ENCODE measurements around the gene NAT9.

NAT9 gene

DNA sequence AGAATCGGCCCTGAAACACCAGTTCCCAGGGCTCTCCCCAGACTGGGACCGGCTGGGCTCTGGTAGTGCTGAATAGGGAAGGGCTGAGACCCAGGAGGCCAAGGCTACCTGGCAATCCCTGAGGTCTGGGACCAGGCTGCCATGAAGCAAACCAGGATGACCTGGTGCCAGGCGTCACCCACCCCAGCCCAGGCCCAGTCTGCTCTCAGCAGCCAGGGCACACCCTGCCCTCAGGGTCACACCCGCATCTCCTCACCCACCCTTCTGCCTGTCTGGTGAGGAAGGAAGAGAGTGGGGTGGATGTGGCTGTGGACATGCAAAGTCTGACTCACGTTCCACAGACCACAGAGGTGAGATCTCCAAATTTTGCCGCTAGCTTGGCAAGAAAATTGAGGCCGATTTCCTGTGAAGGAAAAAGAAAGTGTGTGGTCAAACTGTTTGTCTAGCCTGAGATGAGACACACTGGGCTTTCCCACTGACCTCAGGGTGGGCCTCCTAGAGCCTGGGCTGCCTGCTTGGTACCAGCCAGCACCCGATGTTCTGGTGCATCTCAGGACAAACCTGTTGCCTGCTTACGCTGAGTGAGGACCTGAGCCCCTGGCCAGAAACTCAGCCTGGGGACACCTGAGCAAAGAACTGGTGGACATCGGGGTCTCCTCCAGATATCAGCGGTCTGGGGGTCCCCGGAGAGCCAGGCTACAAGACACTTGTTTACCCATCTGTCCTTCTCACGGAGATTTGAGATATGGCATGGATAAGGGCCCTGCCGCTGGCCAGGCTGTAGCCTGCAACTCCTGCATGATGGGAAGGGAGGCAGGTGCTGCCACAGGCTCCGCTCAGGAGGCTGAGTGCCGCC lies 45.4 kb downstream of the NAT9 start:
- no peak overlapping the region for H3K4me3 ChIP-seq (ENCODE audit: low read depth in 1 of 2, low read length in 2 of 2)
- no peaks in the 10 kb centered on the region for H3K9me3 ChIP-seq (ENCODE audit: low read length)
- peaks cover 4 to 7% of the 10 kb centered on the region in 2 donors for H3K27me3 ChIP-seq (ENCODE audit: control insufficient read depth in 1 of 2, insufficient read depth in 2 of 2, low read length in 2 of 2)
- H3K27ac ChIP-seq (ENCODE audit: low read depth, low read length), result no peak overlapping the region
- no peaks in the 10 kb centered on the region for H3K36me3 ChIP-seq (ENCODE audit: insufficient read depth, low read length)
- H3K9ac ChIP-seq (ENCODE audit: low read length), result no peak overlapping the region
- H3K4me1 ChIP-seq (ENCODE audit: insufficient read depth, low read length), result no peaks in the 10 kb centered on the region

- Histone ChIP-seq H3K4me3 (ENCODE audit: low read depth in 1 of 2, low read length in 2 of 2) (no peak overlapping the region), H3K27ac (ENCODE audit: low read depth, low read length) (no peak overlapping the region), H3K9me3 (ENCODE audit: low read length) (no peaks in the 10 kb centered on the region), H3K4me1 (ENCODE audit: insufficient read depth, low read length) (no peaks in the 10 kb centered on the region), H3K9ac (ENCODE audit: low read length) (no peak overlapping the region), H3K36me3 (ENCODE audit: insufficient read depth, low read length) (no peaks in the 10 kb centered on the region), H3K27me3 (ENCODE audit: control insufficient read depth in 1 of 2, insufficient read depth in 2 of 2, low read length in 2 of 2) (peaks cover 4 to 5% of the 10 kb centered on the region in 2 donors)
These were observed 46.3 kb downstream of the NAT9 start for GRCh38 chr17:74729866-74730265.

GRCh38 chr17:74729368-74729767 lies 46.8 kb downstream of the NAT9 start:
- Histone ChIP-seq H3K9me3 (ENCODE audit: low read length) (no peaks in the 10 kb centered on the region), H3K27ac (ENCODE audit: low read depth, low read length) (no peak overlapping the region), H3K9ac (ENCODE audit: low read length) (no peak overlapping the region), H3K4me3 (ENCODE audit: low read depth in 1 of 2, low read length in 2 of 2) (no peak overlapping the region), H3K36me3 (ENCODE audit: insufficient read depth, low read length) (no peaks in the 10 kb centered on the region), H3K4me1 (ENCODE audit: insufficient read depth, low read length) (no peaks in the 10 kb centered on the region), H3K27me3 (ENCODE audit: control insufficient read depth in 1 of 2, insufficient read depth in 2 of 2, low read length in 2 of 2) (peaks cover 3 to 5% of the 10 kb centered on the region in 2 donors)

GRCh38 chr17:74728702-74729075 lies 47.5 kb downstream of the NAT9 start:
- Histone ChIP-seq H3K27me3 (ENCODE audit: control insufficient read depth in 1 of 2, insufficient read depth in 2 of 2, low read length in 2 of 2) (peaks cover 0 to 5% of the 10 kb centered on the region in 2 donors), H3K27ac (ENCODE audit: low read depth, low read length) (no peak overlapping the region), H3K9me3 (ENCODE audit: low read length) (no peaks in the 10 kb centered on the region), H3K4me1 (ENCODE audit: insufficient read depth, low read length) (no peaks in the 10 kb centered on the region), H3K36me3 (ENCODE audit: insufficient read depth, low read length) (no peaks in the 10 kb centered on the region), H3K4me3 (ENCODE audit: low read depth in 1 of 2, low read length in 2 of 2) (no peak overlapping the region), H3K9ac (ENCODE audit: low read length) (no peak overlapping the region)

- no peak overlapping the region for H3K9ac ChIP-seq (ENCODE audit: low read length)
These were observed 48.0 kb downstream of the NAT9 start for GRCh38 chr17:74728033-74728701.

GRCh38 chr17:74725111-74725510 lies 51.0 kb downstream of the NAT9 start:
- Histone ChIP-seq H3K9me3 (ENCODE audit: low read length) (no peaks in the 10 kb centered on the region), H3K9ac (ENCODE audit: low read length) (no peak overlapping the region), H3K27ac (ENCODE audit: low read depth, low read length) (no peak overlapping the region), H3K4me1 (ENCODE audit: insufficient read depth, low read length) (no peaks in the 10 kb centered on the region), H3K36me3 (ENCODE audit: insufficient read depth, low read length) (no peaks in the 10 kb centered on the region), H3K4me3 (ENCODE audit: low read depth in 1 of 2, low read length in 2 of 2) (no peak overlapping the region), H3K27me3 (ENCODE audit: control insufficient read depth in 1 of 2, insufficient read depth in 2 of 2, low read length in 2 of 2) (no peaks in the 10 kb centered on the region)

More at GRCh38 chr17:74728033-74728701, 48.0 kb downstream of the NAT9 start:
- Histone ChIP-seq H3K4me1 (ENCODE audit: insufficient read depth, low read length) (no peaks in the 10 kb centered on the region), H3K4me3 (ENCODE audit: low read depth in 1 of 2, low read length in 2 of 2) (no peak overlapping the region), H3K9me3 (ENCODE audit: low read length) (no peaks in the 10 kb centered on the region), H3K27me3 (ENCODE audit: control insufficient read depth in 1 of 2, insufficient read depth in 2 of 2, low read length in 2 of 2) (peaks cover 0 to under 1% of the 10 kb centered on the region in 2 donors), H3K27ac (ENCODE audit: low read depth, low read length) (no peak overlapping the region), H3K36me3 (ENCODE audit: insufficient read depth, low read length) (no peaks in the 10 kb centered on the region)

DNA sequence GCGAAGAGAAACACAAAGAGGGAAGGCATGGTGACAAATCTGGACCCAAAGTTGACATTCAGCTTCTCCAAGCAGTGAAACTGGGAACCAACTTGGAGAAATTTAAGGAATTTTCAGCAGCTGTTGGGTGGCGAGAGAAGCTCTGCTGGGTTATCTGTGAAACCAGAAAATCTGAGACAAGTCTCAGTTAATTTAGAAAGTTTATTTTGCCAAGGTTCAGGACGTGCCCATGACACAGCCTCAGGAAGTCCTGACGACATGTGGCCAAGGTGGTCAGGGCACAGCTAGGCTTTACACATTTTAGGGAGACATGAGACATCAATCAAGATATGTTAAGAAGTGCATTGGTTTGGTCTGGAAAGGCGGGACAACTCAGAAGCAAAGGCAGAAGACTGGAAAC lies 52.3 kb downstream of the NAT9 start:
- Histone ChIP-seq H3K9me3 (ENCODE audit: low read length) (no peaks in the 10 kb centered on the region), H3K27ac (ENCODE audit: low read depth, low read length) (no peak overlapping the region), H3K4me1 (ENCODE audit: insufficient read depth, low read length) (no peaks in the 10 kb centered on the region), H3K9ac (ENCODE audit: low read length) (no peak overlapping the region), H3K4me3 (ENCODE audit: low read depth in 1 of 2, low read length in 2 of 2) (no peak overlapping the region), H3K27me3 (ENCODE audit: control insufficient read depth in 1 of 2, insufficient read depth in 2 of 2, low read length in 2 of 2) (no peaks in the 10 kb centered on the region), H3K36me3 (ENCODE audit: insufficient read depth, low read length) (no peaks in the 10 kb centered on the region)

DNA sequence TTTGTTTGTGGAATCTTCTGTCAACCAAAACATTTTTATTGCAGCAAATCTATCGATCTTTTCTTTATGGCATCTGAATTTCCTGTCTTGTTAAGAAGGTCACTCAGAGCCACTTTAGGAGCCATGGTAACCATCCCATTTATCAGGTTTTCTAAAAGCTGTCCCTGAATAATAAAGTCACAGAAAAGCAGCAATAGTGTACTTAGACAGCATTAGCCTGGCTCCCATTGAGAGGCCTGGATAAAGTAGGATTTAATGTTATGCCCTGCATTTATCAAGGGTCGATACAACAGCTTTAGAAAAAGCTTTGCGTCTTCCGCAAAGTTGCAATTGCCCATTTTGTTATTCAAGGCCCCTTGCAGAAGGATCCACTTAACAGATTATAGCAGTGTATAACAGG lies 53.4 kb downstream of the NAT9 start:
- no peaks in the 10 kb centered on the region for H3K36me3 ChIP-seq (ENCODE audit: insufficient read depth, low read length)
- no peak overlapping the region for H3K4me3 ChIP-seq (ENCODE audit: low read depth in 1 of 2, low read length in 2 of 2)
- no peak overlapping the region for H3K9ac ChIP-seq (ENCODE audit: low read length)
- no peaks in the 10 kb centered on the region for H3K27me3 ChIP-seq (ENCODE audit: control insufficient read depth in 1 of 2, insufficient read depth in 2 of 2, low read length in 2 of 2)
- no peaks in the 10 kb centered on the region for H3K4me1 ChIP-seq (ENCODE audit: insufficient read depth, low read length)
- no peaks in the 10 kb centered on the region for H3K9me3 ChIP-seq (ENCODE audit: low read length)
- no peak overlapping the region for H3K27ac ChIP-seq (ENCODE audit: low read depth, low read length)

Measured in muscle layer of colon (tissue), 2 donors.